GM12891 (cell line): ENCODE results near the gene GUCY1A1.

Experiments used
- POLR2A ChIP-seq: IDR thresholded peaks from 2 replicates; pipeline ENCODE4 v1.6.1; 2011; ENCODE audit warnings: low read depth, low read length, control low read depth
- POLR2AphosphoS5 ChIP-seq: IDR thresholded peaks from 2 replicates; pipeline ENCODE4 v1.6.1; 2011; ENCODE audit warnings: low read depth, low read length, control low read depth
- TAF1 ChIP-seq: IDR thresholded peaks from 2 replicates; pipeline ENCODE4 v1.6.1; 2011; ENCODE audit warnings: low read depth, low read length, control low read depth

DNA sequence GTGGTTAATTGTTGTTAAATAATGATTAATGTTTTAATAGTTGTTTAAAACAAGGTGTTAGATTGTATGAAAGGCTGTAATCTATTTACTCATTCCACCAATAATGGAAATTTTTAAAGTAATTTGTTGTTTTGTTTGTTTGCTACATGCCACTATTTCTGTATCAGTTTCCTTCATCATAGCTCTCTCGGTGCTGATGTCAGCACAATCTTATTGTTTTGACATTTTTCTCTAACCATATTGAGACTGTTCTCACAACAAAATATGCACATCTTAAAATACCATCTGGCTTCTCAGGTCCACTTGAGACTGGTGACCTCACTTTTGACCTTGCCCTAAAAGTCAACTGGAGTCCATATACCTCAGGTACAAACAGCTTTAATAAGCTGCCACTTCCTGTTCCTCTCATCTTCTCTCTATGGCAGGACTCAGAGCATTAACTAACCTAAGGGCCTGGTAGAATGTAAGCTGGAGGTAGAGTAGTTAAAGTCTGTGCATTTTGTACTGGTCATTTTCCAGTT, 91.2 kb downstream of the GUCY1A1 start:
- no peak for TF ChIP-seq POLR2A
- no peak for TF ChIP-seq TAF1
- TF ChIP-seq POLR2AphosphoS5 = no peak
